GM12891 (cell line): ENCODE results near the gene ATP1B2.

Experiments used
- POLR2A ChIP-seq: IDR thresholded peaks from 2 replicates; pipeline ENCODE4 v1.6.1; 2011; ENCODE audit warnings: low read depth, low read length, control low read depth
- POLR2AphosphoS5 ChIP-seq: IDR thresholded peaks from 2 replicates; pipeline ENCODE4 v1.6.1; 2011; ENCODE audit warnings: low read depth, low read length, control low read depth
- POU2F2 ChIP-seq: IDR thresholded peaks from 2 replicates; pipeline ENCODE4 v1.6.1; 2011; ENCODE audit warnings: low read depth, mild to moderate bottlenecking, control low read depth, low read length, moderate library complexity
- TAF1 ChIP-seq: IDR thresholded peaks from 2 replicates; pipeline ENCODE4 v1.6.1; 2011; ENCODE audit warnings: low read depth, low read length, control low read depth

DNA sequence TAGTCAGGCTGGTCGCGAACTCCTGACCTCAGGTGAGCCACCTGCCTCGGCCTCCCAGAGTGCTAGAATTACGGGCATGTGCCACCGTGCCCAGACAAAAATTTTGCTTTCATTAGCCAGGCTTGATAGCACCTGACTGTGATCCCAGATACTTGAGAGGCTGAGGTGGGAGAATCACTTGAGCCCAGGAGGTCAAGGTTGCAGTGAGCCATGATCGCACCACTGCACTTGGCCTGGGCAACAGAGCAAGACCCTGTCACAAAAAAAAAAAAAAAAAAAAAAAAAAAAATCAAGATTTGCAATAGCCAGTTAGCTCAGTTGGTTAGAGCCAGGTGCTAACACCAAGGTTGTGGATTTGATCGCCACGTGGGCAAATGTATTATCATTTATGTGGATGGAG lies 29.9 kb upstream of the ATP1B2 start:
- TF ChIP-seq POLR2AphosphoS5 (no peak), POLR2A (no peak), TAF1 (no peak), POU2F2 (no peak)
